ENCODE results near the gene N4BP3.

DNA sequence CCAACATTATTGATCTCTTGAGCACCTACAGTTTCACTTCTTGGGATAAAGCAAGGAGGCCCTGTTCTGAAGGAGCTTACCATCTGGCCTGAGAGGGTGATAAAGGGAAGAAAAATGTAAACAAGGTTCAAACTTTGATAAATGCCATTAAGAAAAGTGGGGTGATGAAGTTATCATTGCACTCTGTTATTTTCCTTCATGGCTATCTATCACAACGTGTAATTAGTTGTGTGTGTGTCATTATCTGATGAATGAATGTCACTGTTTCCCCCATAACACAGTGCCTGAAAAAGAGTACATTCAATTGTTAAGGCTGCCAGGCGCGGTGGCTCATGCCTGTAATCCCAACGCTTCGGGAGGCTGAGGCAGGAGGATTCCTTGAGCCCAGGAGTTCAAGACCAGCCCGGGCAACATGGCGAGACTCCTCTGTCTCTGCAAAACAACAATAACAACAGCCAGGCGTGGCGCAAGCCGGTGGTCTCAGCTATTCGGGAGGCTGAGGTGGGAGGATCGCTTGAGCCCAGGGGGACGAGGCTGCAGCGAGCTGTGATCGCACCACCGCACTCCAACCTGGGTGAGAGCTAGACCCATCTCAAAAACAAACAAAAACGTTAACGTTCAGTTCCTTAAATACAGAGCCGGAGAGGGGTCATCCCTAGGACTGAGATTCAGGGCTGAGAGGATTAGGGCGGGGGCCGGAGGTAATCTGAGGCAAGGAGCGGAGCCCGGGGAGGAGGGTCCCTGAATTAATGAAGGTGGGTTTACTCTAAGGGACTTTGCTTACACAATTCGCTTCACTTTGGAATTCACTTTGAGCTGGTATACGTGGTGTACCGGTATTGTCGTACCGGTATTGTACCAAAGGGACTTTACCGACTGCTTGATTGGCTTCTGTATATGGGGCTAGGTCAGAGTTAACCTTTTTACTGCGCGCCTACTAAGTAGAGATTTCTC, 39.4 kb downstream of the N4BP3 start:
- TF ChIP-seq EZH2phosphoT487 (IDR thresholded peaks at IDR 0.05; ENCODE audit: insufficient read depth, low read depth) (no peak), EZH2 (IDR thresholded peaks at IDR 0.05; ENCODE audit: insufficient read depth, poor library complexity, severe bottlenecking) (no peak)

Data from GM23248 (cell line).